HepG2 (cell line): Measurements from ENCODE around the gene GBGT1. TPM values are rescaled to one million over a fixed set of nuclear protein-coding genes. Genes with fewer than 3 reads are reported as not detected.

Experiments used
- GATAD2A ChIP-seq: IDR thresholded peaks from 2 replicates; pipeline ENCODE4 v1.6.1; 2016
- NFYB ChIP-seq: sonication (generic); formaldehyde crosslinking; IDR thresholded peaks from 2 replicates; pipeline ENCODE4 v1.4.0; 2020; ENCODE audit warnings: missing genetic modification reagents
- PHF20 ChIP-seq: sonication (generic); formaldehyde crosslinking; IDR thresholded peaks from 2 replicates; pipeline ENCODE4 v1.5.0; 2020; ENCODE audit warnings: mild to moderate bottlenecking, missing genetic modification reagents
- TOPORS ChIP-seq: sonication (generic); formaldehyde crosslinking; IDR thresholded peaks from 2 replicates; pipeline ENCODE4 v1.8.0; 2023; ENCODE audit warnings: mild to moderate bottlenecking, missing genetic modification reagents
- ZSCAN31 ChIP-seq: sonication (generic); formaldehyde crosslinking; IDR thresholded peaks from 2 replicates; pipeline ENCODE4 v1.5.0; 2020; ENCODE audit warnings: low read depth, mild to moderate bottlenecking, missing genetic modification reagents
- polyA plus RNA-seq, 8 experiments: library from polyadenylated mRNA; depleted of rRNA in 3 of 8; stranded (reverse) in 7 of 8; unstranded in 1 of 8; fragments of >200 nt; fragmentation: Illumina TruSeq in 4 of 8; extraction: Trizol in 4 of 8; gene quantifications; 2 replicates each; pipeline versions ENCODE4 v1.2.1 to v1.2.3, GENCODE V29; 2011 to 2016; ENCODE audit warnings: low read depth in 4 of 8, missing spikeins in 1 of 8, mixed read lengths in 1 of 8; ENCODE audit not compliant: insufficient read depth in 1 of 8
- total RNA-seq, 5 experiments: library from RNA; depleted of rRNA; stranded (reverse); fragments of >200 nt; fragmentation: Illumina TruSeq; extraction: Trizol; gene quantifications; 2 replicates each; pipeline ENCODE4 v1.2.3, GENCODE V29; 2016; ENCODE audit warnings: low read depth in 1 of 5
- TF ChIP-seq, protein P1 (sequence below): IDR thresholded peaks from 2 replicates; pipeline ENCODE4 v1.6.1; 2012; ENCODE audit warnings: low read length, improper control_type of control experiment
- TF ChIP-seq, protein P2 (sequence below): sonication (generic); formaldehyde crosslinking; IDR thresholded peaks from 2 replicates; pipeline ENCODE4 v1.8.0; 2022; ENCODE audit warnings: mild to moderate bottlenecking, missing genetic modification reagents
- TF ChIP-seq, protein P3 (sequence below): sonication (generic); formaldehyde crosslinking; IDR thresholded peaks from 2 replicates; pipeline ENCODE4 v1.8.0; 2023; ENCODE audit warnings: mild to moderate bottlenecking, missing genetic modification reagents
- TF ChIP-seq, protein P4 (sequence below): sonication (generic); formaldehyde crosslinking; IDR thresholded peaks from 2 replicates; pipeline ENCODE4 v1.4.0; 2020; ENCODE audit warnings: missing genetic modification reagents, mild to moderate bottlenecking, borderline replicate concordance
- TF ChIP-seq, protein P5 (sequence below): sonication (generic); formaldehyde crosslinking; IDR thresholded peaks from 2 replicates; pipeline ENCODE4 v1.5.0; 2020; ENCODE audit warnings: missing genetic modification reagents, mild to moderate bottlenecking, borderline replicate concordance
- TF ChIP-seq, protein P6 (sequence below): IDR thresholded peaks from 2 replicates; pipeline ENCODE4 v1.6.1; 2016; ENCODE audit warnings: low read depth, control low read depth
- TF ChIP-seq, protein P7 (sequence below): sonication (generic); formaldehyde crosslinking; IDR thresholded peaks from 2 replicates; pipeline ENCODE4 v1.4.0; 2020; ENCODE audit warnings: missing genetic modification reagents; ENCODE audit errors: not compliant biosample characterization
- TF ChIP-seq, protein P8 (sequence below): sonication (generic); formaldehyde crosslinking; IDR thresholded peaks from 2 replicates; pipeline ENCODE4 v1.4.0; 2020; ENCODE audit warnings: mild to moderate bottlenecking, low read depth, missing genetic modification reagents
- TF ChIP-seq, protein P9 (sequence below): IDR thresholded peaks from 2 replicates; pipeline ENCODE4 v1.6.1; 2016; ENCODE audit warnings: mild to moderate bottlenecking, missing biosample characterization, missing genetic modification reagents

Gene GBGT1
- total and polyA plus RNA-seq, 2 of the 13 experiments (the other 11 are each of a cell fraction or from before 2014, with no cell fraction given), result not detected

DNA sequence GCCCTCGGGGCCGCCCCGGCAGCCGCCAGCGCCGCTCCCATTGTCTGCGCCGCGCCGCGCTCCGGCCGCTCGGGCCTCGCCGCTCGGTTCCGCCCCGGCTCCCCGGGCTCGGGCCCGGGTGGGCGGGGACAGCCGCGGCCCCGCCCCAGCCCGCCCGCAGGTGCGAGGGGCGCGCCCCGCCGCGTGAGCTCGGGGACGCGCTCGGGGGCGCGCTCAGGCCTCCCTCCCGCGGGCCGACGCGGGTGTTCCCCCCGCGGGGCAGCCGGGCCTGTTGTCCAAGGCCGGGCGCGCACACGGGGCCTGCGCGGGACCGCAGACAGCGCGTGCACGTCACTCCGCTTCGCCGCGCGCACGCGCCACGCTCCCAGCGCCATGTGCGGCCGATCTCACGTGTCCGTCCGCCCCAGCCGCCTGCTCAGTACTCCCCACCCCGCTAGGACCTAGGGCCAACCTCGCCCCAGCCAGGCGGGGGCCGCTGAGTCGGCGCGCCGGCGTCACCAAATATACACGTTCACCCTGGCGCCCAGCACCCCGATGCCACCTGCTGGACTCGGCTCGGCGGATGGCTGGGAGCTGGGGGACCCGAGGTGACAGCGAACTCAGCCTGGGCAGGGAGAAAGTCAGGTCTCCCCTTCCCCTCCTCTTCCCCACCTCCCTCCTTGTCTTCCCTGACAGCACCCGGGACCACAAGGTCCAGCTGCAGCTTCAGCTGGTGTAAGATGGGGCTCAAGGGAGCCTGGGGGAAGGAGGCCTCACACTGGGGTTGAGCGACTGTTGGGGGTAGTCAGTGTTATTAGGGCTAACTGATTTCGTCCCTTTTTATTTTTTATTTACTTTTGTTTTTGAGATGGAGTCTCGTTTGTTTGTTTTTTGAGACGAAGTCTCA lies 14.3 kb downstream of the GBGT1 start (continued):
- TF ChIP-seq, protein P1, sequence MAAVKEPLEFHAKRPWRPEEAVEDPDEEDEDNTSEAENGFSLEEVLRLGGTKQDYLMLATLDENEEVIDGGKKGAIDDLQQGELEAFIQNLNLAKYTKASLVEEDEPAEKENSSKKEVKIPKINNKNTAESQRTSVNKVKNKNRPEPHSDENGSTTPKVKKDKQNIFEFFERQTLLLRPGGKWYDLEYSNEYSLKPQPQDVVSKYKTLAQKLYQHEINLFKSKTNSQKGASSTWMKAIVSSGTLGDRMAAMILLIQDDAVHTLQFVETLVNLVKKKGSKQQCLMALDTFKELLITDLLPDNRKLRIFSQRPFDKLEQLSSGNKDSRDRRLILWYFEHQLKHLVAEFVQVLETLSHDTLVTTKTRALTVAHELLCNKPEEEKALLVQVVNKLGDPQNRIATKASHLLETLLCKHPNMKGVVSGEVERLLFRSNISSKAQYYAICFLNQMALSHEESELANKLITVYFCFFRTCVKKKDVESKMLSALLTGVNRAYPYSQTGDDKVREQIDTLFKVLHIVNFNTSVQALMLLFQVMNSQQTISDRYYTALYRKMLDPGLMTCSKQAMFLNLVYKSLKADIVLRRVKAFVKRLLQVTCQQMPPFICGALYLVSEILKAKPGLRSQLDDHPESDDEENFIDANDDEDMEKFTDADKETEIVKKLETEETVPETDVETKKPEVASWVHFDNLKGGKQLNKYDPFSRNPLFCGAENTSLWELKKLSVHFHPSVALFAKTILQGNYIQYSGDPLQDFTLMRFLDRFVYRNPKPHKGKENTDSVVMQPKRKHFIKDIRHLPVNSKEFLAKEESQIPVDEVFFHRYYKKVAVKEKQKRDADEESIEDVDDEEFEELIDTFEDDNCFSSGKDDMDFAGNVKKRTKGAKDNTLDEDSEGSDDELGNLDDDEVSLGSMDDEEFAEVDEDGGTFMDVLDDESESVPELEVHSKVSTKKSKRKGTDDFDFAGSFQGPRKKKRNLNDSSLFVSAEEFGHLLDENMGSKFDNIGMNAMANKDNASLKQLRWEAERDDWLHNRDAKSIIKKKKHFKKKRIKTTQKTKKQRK, result no peak
- peak; percentile 33 for TF ChIP-seq GATAD2A
- TF ChIP-seq, protein P2, sequence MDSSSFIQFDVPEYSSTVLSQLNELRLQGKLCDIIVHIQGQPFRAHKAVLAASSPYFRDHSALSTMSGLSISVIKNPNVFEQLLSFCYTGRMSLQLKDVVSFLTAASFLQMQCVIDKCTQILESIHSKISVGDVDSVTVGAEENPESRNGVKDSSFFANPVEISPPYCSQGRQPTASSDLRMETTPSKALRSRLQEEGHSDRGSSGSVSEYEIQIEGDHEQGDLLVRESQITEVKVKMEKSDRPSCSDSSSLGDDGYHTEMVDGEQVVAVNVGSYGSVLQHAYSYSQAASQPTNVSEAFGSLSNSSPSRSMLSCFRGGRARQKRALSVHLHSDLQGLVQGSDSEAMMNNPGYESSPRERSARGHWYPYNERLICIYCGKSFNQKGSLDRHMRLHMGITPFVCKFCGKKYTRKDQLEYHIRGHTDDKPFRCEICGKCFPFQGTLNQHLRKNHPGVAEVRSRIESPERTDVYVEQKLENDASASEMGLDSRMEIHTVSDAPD (CRISPR knock-in tag), result peak; percentile 64; the same call in 1 of the 2 replicates
- peak; percentile 85 for TF ChIP-seq ZSCAN31 (CRISPR knock-in tag)
- TF ChIP-seq, protein P3, sequence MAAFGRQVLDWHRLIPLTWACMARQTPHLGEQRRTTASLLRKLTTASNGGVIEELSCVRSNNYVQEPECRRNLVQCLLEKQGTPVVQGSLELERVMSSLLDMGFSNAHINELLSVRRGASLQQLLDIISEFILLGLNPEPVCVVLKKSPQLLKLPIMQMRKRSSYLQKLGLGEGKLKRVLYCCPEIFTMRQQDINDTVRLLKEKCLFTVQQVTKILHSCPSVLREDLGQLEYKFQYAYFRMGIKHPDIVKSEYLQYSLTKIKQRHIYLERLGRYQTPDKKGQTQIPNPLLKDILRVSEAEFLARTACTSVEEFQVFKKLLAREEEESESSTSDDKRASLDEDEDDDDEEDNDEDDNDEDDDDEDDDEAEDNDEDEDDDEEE (CRISPR knock-in tag), result no peak
- TF ChIP-seq, protein P4, sequence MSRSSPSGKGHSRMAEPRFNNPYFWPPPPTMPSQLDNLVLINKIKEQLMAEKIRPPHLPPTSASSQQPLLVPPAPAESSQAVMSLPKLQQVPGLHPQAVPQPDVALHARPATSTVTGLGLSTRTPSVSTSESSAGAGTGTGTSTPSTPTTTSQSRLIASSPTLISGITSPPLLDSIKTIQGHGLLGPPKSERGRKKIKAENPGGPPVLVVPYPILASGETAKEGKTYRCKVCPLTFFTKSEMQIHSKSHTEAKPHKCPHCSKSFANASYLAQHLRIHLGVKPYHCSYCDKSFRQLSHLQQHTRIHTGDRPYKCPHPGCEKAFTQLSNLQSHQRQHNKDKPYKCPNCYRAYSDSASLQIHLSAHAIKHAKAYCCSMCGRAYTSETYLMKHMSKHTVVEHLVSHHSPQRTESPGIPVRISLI (CRISPR knock-in tag), result no peak
- TF ChIP-seq, protein P5, sequence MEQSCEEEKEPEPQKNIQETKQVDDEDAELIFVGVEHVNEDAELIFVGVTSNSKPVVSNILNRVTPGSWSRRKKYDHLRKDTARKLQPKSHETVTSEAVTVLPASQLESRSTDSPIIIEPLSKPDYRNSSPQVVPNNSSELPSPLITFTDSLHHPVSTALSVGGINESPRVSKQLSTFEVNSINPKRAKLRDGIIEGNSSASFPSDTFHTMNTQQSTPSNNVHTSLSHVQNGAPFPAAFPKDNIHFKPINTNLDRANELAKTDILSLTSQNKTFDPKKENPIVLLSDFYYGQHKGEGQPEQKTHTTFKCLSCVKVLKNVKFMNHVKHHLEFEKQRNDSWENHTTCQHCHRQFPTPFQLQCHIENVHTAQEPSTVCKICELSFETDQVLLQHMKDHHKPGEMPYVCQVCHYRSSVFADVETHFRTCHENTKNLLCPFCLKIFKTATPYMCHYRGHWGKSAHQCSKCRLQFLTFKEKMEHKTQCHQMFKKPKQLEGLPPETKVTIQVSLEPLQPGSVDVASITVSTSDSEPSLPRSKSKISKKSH (CRISPR knock-in tag), result no peak
- no peak for TF ChIP-seq NFYB (CRISPR knock-in tag)
- TF ChIP-seq, protein P6, sequence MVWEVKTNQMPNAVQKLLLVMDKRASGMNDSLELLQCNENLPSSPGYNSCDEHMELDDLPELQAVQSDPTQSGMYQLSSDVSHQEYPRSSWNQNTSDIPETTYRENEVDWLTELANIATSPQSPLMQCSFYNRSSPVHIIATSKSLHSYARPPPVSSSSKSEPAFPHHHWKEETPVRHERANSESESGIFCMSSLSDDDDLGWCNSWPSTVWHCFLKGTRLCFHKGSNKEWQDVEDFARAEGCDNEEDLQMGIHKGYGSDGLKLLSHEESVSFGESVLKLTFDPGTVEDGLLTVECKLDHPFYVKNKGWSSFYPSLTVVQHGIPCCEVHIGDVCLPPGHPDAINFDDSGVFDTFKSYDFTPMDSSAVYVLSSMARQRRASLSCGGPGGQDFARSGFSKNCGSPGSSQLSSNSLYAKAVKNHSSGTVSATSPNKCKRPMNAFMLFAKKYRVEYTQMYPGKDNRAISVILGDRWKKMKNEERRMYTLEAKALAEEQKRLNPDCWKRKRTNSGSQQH (CRISPR knock-in tag), result 0 out of 2 replicates have a peak, but pooled peaks have one; percentile 51
- TF ChIP-seq, protein P7, sequence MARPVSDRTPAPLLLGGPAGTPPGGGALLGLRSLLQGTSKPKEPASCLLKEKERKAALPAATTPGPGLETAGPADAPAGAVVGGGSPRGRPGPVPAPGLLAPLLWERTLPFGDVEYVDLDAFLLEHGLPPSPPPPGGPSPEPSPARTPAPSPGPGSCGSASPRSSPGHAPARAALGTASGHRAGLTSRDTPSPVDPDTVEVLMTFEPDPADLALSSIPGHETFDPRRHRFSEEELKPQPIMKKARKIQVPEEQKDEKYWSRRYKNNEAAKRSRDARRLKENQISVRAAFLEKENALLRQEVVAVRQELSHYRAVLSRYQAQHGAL (CRISPR knock-in tag), result no peak
- TF ChIP-seq PHF20 (CRISPR knock-in tag), result no peak
- TF ChIP-seq, protein P8, sequence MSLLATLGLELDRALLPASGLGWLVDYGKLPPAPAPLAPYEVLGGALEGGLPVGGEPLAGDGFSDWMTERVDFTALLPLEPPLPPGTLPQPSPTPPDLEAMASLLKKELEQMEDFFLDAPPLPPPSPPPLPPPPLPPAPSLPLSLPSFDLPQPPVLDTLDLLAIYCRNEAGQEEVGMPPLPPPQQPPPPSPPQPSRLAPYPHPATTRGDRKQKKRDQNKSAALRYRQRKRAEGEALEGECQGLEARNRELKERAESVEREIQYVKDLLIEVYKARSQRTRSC (CRISPR knock-in tag), result 0 out of 2 replicates have a peak, but pooled peaks have one; percentile 47
- peak; percentile 84; the same call in 1 of the 2 replicates for TF ChIP-seq TOPORS
- TF ChIP-seq, protein P9, sequence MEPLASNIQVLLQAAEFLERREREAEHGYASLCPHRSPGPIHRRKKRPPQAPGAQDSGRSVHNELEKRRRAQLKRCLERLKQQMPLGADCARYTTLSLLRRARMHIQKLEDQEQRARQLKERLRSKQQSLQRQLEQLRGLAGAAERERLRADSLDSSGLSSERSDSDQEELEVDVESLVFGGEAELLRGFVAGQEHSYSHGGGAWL (CRISPR knock-in tag), result peak; percentile 90
